Retina (tissue), 1 donor: ENCODE measurements around the gene KDELR3.
"Not testable (repeated sequence)": the region's sequence is repeated elsewhere in the genome, so short reads cannot be mapped to it uniquely, and the experiment has no call there.

Experiments used
- DNase-seq: peaks from one replicate; pipeline ENCODE4 v3.0.0-alpha.2; 2016

KDELR3 gene

DNA sequence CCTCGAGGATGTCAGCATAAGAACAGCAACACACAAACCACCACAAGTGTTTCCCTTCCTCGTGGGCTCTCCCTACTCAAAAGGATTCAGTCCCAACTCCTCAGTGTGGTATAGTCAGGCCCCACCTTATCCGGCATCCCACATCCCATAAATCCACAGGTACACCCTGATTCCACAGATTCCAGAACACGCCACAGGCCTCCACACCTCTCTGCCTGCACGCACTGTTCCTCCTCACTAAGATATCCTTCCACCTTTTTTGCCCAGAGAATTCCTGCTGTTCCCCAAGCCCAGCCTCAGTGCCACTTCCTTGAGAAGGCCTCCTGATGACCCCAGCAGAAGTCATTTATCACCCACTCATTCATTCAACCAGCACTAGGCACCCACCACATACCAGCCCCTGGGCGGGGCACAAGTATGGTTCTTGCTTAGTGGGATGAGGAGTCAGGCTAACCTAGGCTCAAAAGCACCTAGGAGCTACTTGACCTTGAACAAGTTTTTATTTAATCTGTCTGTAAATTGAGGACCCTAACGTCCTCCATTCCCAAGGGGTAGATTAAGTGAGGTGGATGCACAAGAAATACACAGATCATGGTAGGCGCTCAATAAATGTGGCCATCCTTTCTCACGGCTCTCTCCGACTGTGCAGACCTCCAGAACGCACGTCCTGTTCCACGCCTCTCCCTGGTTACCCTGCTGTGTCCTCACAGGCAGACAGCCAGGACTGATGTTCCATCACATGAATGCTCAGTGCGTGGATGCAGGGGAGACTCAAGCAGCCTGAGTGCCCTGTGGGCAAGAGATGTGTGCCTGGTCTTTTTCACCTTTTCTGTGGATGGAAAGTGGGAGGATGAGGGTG, 10.8 kb upstream of the KDELR3 start:
- no peak for DNase-seq

DNA sequence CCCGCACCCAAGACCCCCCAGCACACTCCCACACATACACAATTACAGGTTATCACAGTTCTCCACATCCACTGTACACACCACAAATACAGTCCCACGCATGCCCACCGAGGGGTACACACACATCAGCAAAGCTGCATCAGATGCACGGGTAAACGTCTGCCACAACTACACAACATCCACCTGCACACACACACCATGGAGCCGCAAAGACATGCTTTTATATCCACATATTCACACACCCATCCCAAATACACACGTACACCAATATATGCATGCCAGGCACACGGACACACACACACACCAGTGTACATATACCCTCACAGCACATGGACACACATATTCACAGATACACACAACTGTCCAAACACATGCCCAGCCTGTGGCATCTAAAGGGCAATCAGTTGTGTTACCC, 7.5 kb upstream of the KDELR3 start:
- no peak for DNase-seq

- no peak for DNase-seq
Observed at GRCh38 chr22:38461057-38461413, 6.9 kb upstream of the KDELR3 start.

DNA sequence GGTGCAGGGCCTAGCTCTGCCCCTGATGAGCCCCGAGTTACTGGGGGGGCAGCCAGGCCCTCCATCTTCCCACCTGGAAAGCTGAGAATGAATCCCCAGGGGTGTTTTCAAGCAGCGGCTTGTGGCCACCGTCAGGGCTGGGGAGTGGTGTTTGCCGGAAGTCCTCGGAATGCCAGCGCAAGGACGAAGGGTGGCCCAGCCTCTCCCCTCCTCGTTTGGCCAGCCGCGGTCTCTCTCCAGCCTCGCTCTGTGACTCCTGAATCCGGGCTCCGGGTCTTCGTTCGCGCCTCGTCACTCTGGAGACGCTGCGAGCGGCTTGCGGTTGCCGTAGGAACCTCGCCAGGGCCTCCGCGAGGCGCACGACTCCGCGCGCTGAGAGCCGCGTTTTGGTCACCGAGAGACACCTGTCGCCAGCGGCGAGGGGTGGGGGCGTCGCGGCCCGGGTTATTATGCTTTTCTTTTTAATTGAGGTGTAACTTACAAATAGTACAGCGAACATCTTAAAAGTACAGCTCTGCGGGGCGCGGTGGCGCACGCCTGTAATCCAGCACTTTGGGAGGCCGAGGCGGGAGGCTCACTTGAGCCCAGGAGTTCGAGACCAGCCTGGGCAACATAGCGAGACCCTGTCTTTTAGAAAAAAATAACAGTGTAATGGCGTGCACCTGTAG, 6.3 kb upstream of the KDELR3 start:
- DNase-seq: peak; percentile 94

DNA sequence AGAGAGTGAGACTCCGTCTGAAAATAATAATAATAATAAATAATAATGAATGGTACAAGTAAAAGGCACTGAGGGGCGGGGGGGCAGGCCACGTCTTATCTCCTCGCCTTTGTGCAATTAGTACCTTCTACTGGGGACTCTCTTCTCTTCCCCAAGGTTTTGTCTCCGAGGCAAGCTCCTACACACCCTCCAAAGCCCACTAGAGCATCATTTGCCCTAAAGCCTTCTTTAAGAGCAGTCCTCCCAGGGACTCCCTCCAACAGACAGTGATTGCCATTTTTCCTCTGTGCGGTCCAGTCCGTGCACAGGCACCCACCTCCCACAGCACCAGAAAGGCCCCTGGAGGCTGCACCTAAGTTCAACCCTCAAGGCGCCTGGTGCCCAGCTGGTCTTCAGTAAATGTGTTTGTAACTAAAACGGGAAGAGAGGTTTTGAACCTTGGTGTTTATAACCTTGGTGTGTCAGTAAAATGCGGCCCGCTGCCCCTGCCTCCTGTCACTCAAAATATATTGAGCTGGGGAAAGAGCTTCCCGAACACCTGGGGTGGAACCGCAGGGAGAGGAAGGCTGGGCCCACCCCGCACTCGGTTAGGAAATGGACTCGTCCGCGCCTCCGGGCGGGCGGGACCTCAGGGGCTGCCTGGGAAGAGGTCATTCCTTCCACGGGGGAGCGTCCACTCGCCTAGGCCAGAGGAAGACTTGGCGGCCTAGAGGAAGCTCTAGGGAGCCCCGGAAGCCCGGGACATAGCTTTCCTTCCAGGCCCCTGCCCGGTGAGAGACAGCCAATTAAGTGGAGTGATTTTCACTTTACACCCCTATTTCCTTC, 4.7 kb upstream of the KDELR3 start:
- DNase-seq: peak; percentile 83

DNA sequence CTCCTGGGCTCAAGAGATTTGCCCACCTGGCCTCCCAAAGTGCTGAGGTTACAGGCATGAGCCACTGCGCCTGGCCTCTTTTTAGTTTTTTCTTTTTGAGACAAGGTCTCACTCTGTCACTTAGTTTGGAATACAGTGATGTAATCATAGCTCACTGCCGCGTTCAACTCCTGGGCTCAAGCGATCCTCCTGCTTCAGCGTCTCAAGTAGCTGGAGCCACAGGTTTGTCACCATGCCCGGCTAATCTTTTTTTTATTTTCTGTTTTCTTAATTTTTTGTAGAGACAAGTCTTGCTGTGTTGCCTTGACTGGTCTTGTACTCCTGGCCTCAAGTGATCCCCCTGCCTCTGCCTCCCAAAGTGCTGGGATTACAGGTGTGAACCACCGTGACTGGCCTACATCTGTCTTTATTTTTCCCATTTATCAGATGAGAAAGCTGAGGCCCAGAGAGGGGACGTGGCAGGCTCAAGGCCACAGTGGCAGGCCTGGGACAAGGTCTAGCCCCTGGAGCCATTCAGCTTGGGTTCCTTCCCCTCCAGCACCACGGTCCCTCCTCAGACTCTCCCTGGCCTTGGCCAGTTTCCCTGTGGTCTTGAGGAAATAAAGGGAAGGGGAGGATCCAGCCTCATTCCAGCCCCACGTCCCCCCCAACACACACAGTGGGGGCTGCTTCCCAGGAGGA, 2.8 kb upstream of the KDELR3 start:
- DNase-seq: no peak

DNA sequence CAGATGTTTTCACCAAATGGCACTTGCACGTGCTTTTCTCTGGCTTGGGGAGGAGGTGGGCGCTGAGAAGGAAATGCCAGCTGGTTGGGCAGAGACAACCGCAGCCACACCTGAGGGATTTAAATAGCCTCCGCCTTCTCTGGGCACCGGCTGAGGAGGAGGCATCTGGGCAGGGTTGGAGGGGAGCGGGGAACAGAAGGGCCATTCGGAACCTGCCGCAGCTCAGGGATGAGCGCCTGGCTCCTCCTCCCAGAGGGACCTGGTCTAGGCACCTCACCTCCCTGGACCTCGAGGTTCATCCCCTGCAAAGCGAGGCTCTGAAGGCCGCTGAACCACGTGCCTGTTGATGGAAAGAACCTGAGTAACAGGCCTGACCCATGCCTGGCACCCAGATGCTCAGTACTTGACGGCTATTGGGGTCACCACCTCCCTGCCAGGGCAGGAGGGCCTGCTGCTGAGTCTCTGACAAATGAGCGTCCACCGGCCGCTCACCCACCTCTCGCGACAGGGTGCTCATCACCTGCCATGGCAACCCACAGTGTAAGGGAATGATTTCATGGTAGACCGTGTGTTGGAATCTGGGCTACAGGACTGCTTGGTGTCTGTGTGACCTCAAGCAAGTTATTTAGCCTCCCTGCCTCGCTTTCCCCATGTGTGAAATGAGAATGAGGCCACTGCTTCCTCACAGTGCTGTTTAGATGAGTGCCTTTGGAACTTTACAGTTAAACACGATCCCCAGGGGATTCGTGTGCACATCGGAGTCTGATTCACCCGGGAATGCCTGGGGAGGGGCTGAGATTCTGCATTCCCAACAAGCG, 2.0 kb upstream of the KDELR3 start:
- no peak for DNase-seq

DNA sequence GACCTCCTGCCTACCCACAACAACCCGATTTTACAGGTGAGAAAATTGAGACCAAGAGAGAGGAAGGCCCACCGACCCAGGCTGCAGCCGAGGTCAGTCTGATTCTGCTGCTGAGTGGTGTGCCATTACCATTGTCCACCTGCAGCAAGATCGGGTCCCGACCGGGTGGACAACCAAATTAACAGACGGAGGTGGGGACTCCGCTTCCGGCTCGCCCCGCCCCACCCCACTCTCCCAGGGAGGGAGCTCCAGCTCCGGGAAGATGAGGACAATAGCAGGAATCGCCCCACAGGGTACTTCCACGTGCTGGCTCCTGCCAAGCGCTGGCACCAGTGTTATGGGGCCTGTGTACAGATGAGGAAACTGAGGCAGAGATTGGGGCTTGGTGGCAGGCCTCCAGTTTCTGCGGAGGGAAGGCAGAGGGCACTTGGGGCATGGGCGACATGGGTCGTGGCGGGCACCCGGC, 425 bp upstream of the KDELR3 start:
- no peak for DNase-seq

DNA sequence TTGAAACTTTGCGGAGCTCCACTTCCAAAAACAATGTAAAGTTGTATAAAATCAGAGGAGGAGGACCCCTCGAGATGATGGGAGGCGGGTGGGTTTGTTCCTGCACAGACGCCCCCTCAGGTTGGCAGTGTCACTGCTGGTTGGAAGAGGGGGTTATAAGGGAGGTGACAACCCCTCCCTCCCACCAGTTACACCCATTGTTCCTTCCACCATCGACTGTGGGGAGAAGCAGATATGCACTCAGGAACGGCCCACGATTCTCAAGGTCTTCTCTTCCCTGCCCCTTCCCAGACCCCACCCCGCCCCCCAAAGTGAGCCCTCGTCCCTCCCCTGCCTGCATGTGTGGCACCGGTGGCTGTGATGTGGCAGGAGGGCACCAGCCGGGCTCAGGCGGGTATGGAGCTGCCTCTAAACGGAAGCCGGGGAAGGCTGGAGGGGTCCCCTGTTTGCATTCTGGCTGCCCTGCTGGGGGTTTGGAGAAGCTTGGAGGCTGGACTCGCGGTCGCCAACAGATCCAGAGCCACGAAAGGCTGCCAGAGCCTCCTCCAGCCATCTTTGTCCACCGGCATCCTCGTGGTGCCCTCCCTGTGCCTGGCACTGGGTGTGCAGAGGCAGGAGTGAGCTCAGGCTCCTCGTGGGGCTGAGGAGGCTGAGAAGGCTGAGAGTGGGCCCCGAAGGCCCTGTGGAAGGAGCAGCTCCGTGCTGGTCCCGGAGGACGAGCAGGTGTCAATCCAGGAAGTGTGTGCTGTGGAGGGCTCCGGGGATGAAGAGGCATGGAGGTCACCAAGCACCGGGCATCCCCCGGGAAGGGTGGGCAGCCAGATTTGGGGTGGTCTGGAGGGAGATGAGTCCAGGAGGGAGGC, 778 bp downstream of the KDELR3 start:
- DNase-seq: no peak

DNA sequence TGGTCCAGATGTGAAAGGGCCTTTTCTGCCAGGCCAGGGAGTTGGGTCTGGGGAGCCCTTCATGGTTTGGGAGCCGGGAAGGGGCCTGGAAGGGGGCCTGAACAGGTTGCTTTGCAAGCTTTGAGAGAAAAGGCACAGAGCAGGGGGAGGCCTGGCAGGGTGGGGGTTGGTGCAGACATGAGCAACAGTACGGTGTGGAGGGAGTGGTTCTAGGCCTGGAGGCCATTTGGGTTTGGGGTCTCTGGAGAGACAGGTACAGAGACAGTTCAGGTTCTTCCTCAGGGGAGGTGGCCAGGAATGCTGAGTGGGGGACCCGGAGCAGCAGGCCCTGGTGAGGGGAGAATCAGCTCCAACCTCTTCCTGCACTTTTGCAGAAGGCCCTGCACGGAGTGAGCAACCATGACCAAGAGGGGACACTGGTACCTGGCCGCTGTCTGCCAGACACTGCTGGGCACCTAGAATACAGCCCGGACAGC, 1.4 kb downstream of the KDELR3 start:
- DNase-seq: no peak

GRCh38 chr22:38470179-38470578, 2.3 kb downstream of the KDELR3 start:
- DNase-seq: not testable (repeated sequence)

DNA sequence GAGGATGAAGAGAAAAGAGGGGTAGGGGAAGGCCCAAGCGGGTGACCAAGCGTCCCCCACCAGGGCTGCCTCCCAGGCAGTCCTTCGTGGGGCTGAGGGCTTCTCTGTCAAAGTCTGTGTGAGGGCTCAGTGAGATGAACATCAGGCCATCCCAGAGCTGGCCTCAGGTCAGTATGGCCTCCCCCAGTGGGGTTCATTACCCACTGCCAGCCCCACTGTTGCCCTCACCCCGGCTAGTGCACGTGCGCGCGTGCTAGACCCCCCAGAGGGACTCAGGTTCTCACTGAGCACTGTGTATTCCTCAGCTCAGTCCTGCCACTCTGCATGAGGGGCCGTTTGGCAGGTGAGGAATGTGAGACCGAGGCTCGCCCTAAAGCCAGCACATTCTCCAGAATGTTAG, 3.3 kb downstream of the KDELR3 start:
- DNase-seq: no peak

GRCh38 chr22:38474003-38474607, 6.2 kb downstream of the KDELR3 start:
- no peak for DNase-seq

DNA sequence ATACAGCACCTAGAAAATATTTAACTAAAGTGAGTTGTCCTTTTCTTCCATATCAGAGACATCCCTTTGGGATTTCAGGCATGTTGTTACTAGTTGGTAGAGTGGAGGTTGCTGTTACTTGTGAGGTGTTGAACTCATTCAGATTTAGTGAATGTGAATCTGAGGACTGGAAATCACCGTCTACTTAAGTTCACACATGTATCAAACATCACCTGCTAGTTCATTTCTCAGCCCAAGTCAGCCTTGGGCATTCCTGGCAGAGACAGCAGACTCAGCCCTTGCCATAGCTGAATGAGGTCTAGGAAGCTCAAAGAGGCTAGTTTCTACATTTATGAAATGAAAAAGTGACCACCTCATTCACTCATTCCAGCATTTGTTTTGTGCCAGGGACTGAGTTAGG, 9.7 kb downstream of the KDELR3 start:
- no peak for DNase-seq

DNA sequence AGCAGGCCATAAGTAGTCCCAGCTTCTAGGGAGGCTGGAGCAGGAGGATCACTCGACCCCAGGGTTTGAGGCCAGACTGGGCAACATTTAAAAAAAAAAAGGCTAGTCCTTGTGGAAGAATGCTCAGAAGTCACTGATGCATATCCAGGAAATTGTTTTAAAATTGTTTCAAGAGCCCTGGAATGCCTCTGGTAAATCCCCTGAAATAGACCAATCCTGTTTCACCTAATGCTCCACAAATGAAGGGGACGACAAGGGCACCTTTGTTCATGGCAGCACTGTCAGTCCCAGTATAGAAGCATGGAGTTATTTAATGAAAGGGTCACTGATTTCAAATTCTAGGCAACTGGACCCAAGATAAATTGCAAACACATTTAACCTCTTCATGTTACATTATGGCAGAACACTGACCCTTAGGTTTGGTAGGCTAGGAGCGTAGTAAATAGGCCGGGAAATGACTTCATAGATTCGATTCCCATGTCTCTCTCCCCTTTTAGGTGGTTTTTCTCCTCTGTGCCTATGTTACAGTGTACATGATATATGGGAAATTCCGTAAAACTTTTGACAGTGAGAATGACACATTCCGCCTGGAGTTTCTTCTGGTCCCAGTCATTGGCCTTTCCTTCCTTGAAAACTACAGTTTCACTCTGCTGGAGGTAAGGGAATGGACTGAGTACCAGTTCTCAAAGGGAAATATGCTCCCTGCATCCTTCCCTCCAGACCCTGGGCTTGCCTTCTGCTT, 11.4 kb downstream of the KDELR3 start:
- no peak for DNase-seq

DNA sequence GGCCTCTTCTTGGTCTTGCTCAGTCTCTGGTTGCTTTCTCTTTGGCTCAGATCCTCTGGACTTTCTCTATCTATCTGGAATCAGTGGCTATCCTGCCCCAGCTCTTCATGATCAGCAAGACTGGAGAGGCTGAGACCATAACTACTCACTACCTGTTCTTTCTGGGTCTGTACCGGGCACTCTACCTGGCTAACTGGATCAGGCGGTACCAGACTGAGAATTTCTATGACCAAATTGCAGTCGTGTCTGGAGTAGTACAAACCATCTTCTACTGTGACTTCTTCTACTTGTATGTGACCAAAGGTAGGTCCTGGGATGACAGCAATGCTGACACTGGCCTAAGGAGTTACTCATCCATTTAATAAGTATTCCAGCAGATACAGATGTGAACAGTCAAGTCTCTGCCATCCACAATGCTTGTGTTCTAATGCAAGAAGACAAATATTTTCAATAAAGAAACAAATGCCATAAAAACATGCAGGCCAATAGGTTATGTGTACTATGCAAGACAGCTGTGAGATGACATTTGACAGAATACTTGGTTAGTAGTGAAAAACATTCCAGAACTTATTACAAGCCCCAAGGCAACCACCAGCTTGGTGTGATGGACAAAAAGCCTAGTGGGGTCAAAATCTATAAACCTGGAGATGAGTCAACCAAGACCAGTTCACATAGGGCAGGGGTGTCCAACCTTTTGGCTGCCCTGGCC, 13.4 kb downstream of the KDELR3 start:
- no peak for DNase-seq

DNA sequence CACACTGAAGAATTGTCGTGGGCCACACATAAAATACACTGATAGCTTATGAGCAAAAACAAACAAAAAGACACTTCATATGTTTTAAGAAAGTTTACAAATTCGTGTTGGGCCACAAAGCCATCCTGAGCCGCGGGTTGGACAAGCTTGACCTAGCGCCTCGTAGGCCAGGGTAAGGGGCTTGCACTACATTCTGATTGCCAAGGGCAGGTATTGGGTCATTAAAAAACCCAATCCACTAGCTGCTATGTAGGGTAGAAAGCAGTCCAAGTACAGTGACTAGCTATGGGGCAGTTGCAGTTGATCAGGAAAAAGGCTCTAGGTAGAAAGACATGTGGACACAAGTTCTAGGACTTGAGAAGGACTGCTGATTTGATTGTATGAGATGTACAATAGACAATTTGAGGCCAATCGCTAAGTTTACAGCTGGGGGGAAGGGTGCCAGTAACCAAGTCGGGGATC, 14.0 kb downstream of the KDELR3 start:
- DNase-seq: no peak

DNA sequence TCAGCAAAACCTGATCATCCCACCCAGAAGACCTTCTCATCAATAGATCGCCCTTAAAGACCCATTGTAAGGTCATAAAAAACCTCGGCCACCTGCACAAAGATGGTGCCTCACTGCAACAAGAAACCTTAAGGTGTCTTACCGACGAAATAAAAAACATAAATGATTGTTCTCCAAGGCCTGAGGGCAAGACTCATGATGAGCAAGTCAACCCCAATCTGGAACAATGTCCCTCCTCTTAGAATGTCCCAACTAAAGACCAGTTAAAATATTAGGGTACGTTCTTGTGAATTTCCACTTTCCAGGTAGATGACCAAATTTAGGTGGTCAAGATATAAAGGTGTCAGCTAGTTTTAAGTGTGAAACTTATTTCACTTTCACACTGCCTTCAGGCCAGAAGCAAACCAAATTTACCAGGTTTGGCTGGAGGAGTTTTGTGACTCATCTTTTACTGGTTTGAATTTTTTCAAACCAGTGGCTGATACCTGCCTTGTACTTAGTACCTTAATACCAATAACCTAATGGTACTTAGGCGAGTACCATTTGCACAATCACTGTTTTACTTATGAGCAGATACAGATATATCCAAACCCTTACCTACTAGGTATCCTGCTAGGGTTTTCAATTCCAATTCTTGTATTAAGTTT, 14.9 kb downstream of the KDELR3 start:
- DNase-seq: no peak
